ENCODE measurements around the gene TMLHE.

DNA sequence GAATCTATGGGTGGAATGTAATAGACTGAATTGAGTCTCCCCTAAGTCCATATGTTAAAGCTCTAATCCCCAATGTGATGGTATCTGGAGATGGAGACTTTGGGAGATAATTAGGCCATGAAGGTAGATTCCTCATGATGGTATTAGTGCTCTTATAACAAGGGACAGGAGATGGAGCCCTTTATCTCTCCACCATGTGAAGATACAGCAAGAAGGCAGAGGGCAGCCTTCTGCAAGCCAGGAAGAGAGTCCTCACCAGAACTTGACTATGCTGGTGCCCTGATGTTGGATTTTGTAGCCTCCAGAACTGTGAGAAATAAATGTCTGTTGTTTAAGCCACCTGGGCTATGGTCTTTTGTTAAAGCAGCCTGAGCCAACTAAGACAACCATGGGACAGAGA lies 78.0 kb downstream of the TMLHE start:
- TF ChIP-seq, protein P1, sequence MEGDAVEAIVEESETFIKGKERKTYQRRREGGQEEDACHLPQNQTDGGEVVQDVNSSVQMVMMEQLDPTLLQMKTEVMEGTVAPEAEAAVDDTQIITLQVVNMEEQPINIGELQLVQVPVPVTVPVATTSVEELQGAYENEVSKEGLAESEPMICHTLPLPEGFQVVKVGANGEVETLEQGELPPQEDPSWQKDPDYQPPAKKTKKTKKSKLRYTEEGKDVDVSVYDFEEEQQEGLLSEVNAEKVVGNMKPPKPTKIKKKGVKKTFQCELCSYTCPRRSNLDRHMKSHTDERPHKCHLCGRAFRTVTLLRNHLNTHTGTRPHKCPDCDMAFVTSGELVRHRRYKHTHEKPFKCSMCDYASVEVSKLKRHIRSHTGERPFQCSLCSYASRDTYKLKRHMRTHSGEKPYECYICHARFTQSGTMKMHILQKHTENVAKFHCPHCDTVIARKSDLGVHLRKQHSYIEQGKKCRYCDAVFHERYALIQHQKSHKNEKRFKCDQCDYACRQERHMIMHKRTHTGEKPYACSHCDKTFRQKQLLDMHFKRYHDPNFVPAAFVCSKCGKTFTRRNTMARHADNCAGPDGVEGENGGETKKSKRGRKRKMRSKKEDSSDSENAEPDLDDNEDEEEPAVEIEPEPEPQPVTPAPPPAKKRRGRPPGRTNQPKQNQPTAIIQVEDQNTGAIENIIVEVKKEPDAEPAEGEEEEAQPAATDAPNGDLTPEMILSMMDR (conservative IDR thresholded peaks at IDR 0.05; ENCODE audit: low read length) = peak; percentile 29
- no peak for TF ChIP-seq EZH2phosphoT487 (IDR thresholded peaks at IDR 0.05; ENCODE audit: borderline replicate concordance)
